Effector CD4-positive, alpha-beta T cell (primary cell): ENCODE data around the gene SPEF2.
"Not testable (repeated sequence)": the region's sequence is repeated elsewhere in the genome, so short reads cannot be mapped to it uniquely, and the experiment has no call there.

Experiments
- DNase-seq: peaks from one replicate; pipeline ENCODE4 v3.0.0-alpha.2; 2020

Gene SPEF2

GRCh38 chr5:35659556-35659955 is 41.9 kb downstream of the SPEF2 start:
- DNase-seq, result no peak

- no peak for DNase-seq
Measured at GRCh38 chr5:35660451-35660850, 42.8 kb downstream of the SPEF2 start.

- DNase-seq, result no peak
Measured at GRCh38 chr5:35664584-35664983, 46.9 kb downstream of the SPEF2 start.

- no peak for DNase-seq
Measured at GRCh38 chr5:35665096-35665495, 47.4 kb downstream of the SPEF2 start.

GRCh38 chr5:35668319-35668718 is 50.7 kb downstream of the SPEF2 start:
- no peak for DNase-seq

GRCh38 chr5:35668794-35669193 is 51.1 kb downstream of the SPEF2 start:
- DNase-seq, result no peak

GRCh38 chr5:35671541-35672295 is 54.1 kb downstream of the SPEF2 start:
- DNase-seq, result no peak

GRCh38 chr5:35672296-35672655 is 54.6 kb downstream of the SPEF2 start:
- not testable (repeated sequence) for DNase-seq

- peak; percentile 4 for DNase-seq
Measured at GRCh38 chr5:35672995-35673394, 55.3 kb downstream of the SPEF2 start.

- DNase-seq, result no peak
Measured at GRCh38 chr5:35674049-35674448, 56.4 kb downstream of the SPEF2 start.

GRCh38 chr5:35675392-35675791 is 57.7 kb downstream of the SPEF2 start:
- no peak for DNase-seq

GRCh38 chr5:35677878-35678277 is 60.2 kb downstream of the SPEF2 start:
- DNase-seq, result no peak

- DNase-seq, result no peak
Measured at GRCh38 chr5:35678661-35679060, 61.0 kb downstream of the SPEF2 start.

GRCh38 chr5:35679357-35679756 is 61.7 kb downstream of the SPEF2 start:
- DNase-seq, result no peak

GRCh38 chr5:35681911-35682310 is 64.2 kb downstream of the SPEF2 start:
- no peak for DNase-seq

GRCh38 chr5:35683466-35683865 is 65.8 kb downstream of the SPEF2 start:
- no peak for DNase-seq

- no peak for DNase-seq
Measured at GRCh38 chr5:35685161-35685560, 67.5 kb downstream of the SPEF2 start.

- no peak for DNase-seq
Measured at GRCh38 chr5:35687961-35688360, 70.3 kb downstream of the SPEF2 start.

GRCh38 chr5:35694481-35694880 is 76.8 kb downstream of the SPEF2 start:
- no peak for DNase-seq

- no peak for DNase-seq
Measured at GRCh38 chr5:35698047-35698808, 80.6 kb downstream of the SPEF2 start.

- no peak for DNase-seq
Measured at GRCh38 chr5:35707659-35708058, 90.0 kb downstream of the SPEF2 start.

GRCh38 chr5:35709688-35710087 is 92.0 kb downstream of the SPEF2 start:
- no peak for DNase-seq

GRCh38 chr5:35717718-35718117 is 100.1 kb downstream of the SPEF2 start:
- DNase-seq, result no peak

- DNase-seq, result no peak
Measured at GRCh38 chr5:35735718-35736117, 118.1 kb downstream of the SPEF2 start.
